ENCODE results near the gene NFS1. TPM values are rescaled to one million over a fixed set of nuclear protein-coding genes. Genes with fewer than 3 reads are reported as not detected.

NFS1 gene
- total RNA-seq, 1 donor: 40.6 TPM

- TF ChIP-seq CTCF (IDR thresholded peaks at IDR 0.05; ENCODE audit: insufficient read depth, low read depth, low read length): no peak
- no peak for DNase-seq (ENCODE audit: low read depth)
- H3K4me3 ChIP-seq (ENCODE audit: low read depth, low read length): no peak overlapping the region
Observed at GRCh38 chr20:35731862-35732643, 32.9 kb upstream of the NFS1 start.

- no peak overlapping the region for H3K4me3 ChIP-seq (ENCODE audit: low read depth, low read length)
Observed at GRCh38 chr20:35731469-35731788, 32.3 kb upstream of the NFS1 start.

DNA sequence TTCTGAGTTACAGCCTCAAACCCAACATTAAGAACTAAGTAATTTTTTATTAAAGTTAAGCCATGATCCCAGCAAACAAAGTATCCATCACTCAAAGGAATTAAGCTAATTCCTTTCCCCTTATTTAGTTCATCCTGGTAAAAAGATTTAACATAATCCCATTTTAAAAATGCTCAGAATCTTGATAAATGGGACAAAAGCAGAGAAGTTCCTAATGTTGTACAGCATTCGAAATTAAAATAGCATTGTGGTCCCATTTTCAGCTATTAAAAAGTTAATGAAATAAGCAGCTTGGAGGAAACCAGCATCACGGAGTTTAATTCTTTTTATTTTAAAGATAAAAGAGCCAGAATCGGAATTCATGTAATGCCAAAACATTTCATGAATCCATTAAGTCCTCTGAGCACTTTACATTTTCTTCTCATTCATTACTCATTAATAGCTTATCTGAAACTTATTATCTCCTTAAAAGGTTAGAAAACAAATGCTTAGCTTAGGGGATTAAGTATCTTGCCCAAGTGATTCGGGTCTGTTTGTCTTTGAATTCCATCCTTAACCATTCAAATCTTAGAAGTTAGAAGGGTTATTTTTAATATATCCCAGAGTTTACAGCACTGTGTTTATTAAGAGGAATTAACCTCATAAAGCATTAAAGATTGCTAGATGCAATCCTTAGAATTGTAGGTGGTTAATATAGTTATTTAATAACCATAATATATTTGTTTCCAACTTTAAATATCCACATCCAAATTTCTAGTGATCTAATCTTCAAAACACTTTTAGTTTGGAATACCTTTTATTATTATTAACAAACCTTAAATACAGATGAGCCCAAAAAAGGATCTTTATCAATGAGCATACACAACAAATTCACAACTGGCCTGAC, 31.7 kb upstream of the NFS1 start:
- DNase-seq (ENCODE audit: low read depth): no peak
- TF ChIP-seq CTCF (IDR thresholded peaks at IDR 0.05; ENCODE audit: insufficient read depth, low read depth, low read length): no peak
- H3K4me3 ChIP-seq (ENCODE audit: low read depth, low read length): no peak overlapping the region

More at GRCh38 chr20:35731469-35731788, 32.3 kb upstream of the NFS1 start:
- no peak for TF ChIP-seq CTCF (IDR thresholded peaks at IDR 0.05; ENCODE audit: insufficient read depth, low read depth, low read length)
- DNase-seq (ENCODE audit: low read depth): no peak

GRCh38 chr20:35729836-35730582, 30.9 kb upstream of the NFS1 start:
- H3K4me3 ChIP-seq (ENCODE audit: low read depth, low read length): no peak overlapping the region
- no peak for TF ChIP-seq CTCF (IDR thresholded peaks at IDR 0.05; ENCODE audit: insufficient read depth, low read depth, low read length)
- DNase-seq (ENCODE audit: low read depth): no peak

- no peak overlapping the region for H3K4me3 ChIP-seq (ENCODE audit: low read depth, low read length)
- no peak for DNase-seq (ENCODE audit: low read depth)
- TF ChIP-seq CTCF (IDR thresholded peaks at IDR 0.05; ENCODE audit: insufficient read depth, low read depth, low read length): no peak
Observed at GRCh38 chr20:35729283-35729807, 30.2 kb upstream of the NFS1 start.

Data from fibroblast of villous mesenchyme (primary cell).